GM21529 (cell line): ENCODE results near the gene KCNK10.

Source experiments
- ATAC-seq: cut with Tn5 transposase; IDR thresholded peaks from one replicate; pipeline ENCODE4 v1.9.1; 2021; ENCODE audit not compliant: unreplicated experiment

KCNK10 gene

DNA sequence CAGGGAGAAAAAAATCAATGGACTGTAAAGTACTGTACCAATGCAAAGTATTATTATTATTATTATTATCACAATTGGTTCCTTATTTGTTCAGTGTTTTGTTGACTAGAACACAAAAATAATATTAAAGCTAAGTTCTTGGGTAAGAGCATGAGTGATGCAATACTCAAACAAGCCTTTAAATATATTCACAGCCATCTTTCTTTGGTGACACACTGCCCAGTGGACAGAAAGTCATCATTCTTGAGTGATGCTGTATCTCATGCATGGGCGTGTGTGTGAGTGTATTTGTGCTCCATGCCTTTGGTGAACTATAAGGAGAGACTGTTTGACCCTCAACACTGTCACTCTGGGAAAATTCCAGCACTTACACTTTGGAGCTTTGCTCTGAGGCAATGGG, 93.6 kb downstream of the KCNK10 start:
- ATAC-seq: no peak

DNA sequence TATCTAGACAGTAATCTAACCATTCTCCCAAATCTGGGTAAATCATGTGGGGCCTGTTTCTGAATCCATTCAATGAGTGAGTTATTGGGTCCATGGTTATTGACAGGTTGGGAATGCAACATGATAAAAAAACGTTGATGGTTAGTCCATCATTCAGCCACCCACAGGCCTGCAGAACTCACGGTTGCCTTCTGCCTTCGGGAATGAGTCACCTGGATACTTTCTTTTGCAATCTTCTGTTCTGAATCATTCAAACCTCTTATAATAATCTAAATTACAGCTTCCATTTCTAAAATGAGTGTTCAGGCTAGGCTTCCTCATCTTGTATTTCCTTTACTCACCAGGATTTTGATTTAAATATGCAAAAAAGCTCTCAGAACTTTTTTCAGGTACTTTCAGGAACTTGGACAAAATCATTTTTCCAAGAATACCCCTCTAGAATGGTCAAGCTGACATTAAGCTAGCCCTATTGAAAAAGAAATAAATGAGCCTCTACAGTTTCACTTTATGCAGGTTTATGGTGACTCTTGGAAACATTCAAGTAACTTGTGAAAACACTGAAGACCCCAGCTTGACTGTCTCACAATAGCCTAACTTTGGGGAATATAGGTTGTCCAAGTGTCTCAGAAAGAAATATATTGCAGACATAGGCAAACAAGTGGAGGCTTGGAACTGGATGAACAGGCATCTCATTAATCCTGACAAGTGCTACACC, 94.4 kb downstream of the KCNK10 start:
- ATAC-seq: no peak

DNA sequence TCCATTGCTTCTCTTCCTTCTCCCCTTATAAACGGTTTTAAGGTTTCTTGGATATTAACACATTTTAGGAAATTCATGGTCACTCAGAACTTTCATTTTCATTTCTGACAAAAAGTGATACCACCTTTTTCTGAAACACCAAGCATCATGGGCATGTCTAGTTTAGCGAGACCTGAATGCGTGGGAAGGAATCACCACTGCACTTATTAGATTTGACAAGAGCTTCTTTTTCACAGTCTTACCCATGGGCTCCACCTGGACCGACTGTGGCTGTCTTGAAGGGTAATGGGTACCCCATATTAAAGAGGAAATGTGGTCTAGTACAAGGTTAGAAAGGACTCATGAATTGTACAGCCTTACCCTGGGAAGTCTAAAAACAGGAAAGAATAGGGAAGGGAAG, 95.4 kb downstream of the KCNK10 start:
- peak; percentile 59 for ATAC-seq

DNA sequence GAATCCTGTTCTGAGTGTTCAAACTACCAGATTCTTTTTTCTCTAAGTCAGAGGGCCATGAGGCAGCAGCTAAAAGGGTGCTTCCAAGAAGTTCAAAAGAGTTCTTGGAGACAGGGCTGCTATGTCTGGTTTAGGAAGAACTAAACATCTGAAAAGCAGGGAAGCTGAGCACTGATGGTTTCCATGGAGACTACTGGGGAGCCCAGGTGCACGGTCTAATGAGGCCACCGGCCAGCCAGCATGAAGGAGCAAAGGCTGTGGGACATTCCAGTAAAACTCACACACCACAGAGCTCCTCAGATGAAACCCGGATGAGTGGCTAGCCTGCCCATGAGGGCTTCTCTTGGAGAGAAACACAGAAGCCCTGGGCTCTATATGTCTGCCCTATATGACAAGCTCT, 97.3 kb downstream of the KCNK10 start:
- ATAC-seq: no peak

DNA sequence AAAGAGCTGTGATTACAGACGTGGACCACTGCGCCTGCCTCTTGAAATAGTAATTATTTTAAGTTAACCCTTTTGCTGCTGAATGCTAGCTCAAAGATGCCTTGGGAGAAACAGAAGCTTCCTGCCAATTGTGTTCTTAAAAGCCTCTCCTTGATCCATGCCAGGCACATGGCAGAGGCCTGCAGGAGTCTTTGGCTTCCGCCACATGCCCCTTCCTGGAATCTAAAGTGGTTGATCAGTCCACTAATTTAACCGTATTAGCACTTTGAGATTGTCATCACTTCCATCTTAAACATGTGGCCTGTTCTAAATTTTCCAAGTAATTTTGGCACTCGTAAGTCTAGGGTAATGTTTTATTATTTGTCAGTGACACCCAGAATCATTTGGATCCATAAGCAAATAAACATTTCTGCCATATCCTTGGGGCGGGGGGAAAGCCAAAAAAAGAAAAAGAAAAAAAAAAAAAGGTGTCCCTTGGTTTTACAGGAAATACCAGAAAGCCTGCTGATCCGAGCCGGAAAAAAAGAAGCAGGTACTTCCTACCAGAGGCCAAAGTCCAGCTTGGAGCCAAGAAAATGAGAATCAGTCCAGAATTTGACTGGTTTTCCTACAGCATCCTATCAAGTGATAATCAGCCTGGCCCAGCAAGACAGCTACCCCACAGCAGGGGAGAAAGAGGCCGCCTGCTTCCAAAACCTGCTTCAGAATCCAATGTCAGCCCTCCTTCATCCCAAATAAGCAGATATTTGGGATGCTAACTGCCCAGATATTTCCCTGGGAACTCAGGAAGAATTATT, 104.8 kb downstream of the KCNK10 start:
- no peak for ATAC-seq

DNA sequence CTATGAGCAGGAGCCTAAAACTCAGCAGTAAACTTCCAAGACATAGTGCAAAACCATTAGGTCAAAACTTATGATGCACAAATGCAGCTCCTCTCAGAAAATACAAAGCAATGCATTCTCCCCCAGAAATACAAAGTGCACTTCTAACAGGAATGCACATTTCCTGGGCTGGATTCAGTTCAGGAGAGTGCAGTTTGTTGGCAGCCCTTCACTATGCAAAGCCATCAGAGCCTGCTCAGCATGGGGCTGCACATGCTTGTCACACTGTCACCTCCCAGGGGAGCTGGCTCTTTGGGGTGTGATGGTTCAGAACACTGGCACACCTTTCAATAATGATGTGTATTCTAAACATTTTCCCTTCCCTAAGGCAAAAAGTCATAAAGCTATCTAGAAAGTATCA, 110.4 kb downstream of the KCNK10 start:
- no peak for ATAC-seq

DNA sequence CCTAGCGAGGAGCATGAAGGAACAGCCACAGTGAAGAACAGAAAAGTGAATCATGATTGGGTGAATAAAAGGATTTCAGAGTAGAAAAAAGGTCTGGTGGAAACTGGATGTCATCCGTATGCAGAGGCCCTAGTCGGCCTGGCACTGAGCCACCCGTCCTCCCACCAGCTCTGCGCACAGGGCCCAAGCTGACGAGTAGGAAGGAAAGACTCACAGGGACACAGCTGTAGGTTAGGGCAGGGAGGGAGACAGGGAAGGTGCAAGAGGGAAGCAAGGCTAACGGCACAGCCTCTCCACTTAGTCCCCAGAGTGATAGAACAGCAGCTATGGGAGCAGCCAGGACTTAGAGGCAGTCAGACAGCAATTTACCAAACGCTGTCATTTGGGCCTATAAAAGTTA, 112.6 kb downstream of the KCNK10 start:
- ATAC-seq: no peak

DNA sequence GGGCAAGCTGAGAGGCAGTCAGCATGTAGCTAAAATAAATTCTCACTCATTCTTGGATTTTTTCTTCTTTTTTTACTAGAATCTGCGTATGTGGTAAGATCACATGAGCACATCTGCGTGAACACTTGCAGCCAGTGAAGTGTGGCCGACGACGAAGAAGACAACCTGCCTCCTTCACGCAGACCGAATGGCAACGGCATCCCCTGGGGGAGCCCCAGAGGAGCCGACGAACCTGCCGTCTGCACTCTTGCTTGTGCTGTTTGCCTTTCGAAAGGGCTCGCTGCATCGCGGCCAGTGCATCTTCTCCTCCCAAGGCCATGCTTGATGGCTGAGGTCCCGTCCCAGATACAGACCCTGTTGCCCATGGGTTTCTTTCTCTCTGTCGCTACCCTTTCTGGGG, 113.8 kb downstream of the KCNK10 start:
- peak; percentile 84 for ATAC-seq

DNA sequence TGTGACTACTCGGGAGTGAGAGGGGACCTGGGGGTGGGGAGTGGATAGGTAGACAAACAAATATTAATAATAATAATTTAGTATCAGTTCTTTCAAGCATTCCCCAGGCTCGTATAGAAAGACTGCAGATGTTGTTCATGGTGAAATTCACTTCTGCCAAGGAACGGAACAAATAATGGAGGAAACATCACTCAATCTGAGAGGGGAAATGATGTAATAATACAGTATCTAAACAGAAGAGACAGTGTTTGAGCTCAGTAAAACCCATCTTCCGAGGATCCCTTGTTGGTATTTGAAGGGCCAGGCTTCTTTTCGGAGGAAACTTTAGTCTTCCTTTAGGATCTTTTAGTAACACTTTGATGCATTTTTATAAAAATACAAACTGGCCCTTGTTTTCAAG, 114.2 kb downstream of the KCNK10 start:
- ATAC-seq: peak; percentile 49

DNA sequence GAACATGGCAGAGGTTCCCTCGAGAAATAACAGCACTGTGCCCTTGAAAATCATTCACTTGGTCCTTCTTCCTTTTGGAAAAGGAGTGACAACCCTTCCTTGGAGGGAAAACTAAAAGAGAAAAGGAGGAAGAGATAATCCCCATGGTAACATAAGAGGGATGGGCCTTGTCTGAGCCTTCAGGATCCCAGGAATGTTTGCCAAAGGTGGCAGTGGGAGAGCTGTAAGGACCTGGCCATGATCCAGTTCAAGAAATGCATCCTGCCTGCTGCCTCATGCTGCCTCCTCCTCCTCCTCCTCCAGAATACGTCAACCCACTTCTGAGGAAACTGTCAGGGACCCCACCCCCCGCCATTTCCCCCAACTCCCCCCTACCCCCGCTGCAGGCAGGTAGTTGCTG, 118.8 kb downstream of the KCNK10 start:
- ATAC-seq: no peak

DNA sequence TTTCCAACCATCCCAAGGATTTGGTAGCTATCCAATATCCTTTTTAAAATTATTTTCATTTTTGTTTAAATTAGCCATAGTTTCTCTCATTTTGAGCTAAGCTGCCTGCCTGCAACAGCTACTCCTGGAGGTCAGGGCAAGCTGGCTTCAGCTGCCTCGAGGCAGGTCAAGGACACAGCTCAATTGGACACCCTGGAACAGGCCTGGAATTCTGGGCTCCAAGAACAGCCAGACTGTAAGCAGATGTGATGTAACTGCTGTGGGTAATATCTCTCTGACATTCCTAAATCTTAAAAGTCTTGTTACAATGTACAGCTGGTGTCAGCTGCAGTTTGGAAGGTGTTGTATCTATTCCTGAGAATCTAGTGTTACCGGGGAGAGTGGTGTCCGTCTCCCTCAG, 119.8 kb downstream of the KCNK10 start:
- no peak for ATAC-seq

DNA sequence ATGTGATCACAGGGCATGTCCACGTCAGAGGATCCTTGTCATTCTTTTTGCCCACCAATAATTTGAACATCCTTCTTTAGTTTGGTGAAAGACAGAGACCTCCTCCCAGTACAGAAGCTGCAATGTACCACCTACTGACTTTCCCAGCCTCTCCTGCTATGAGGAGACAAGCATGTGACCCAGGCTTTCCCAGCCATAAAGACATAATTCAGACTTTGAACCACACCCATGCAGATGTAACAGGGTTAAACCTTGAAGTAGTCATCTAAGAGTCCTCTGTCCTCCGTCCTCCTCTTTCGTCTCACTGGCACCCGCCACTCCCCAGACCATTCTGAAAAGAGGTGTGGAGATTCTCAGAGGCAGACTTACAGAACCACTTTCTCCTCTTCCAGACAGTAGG, 120.8 kb downstream of the KCNK10 start:
- ATAC-seq: no peak

DNA sequence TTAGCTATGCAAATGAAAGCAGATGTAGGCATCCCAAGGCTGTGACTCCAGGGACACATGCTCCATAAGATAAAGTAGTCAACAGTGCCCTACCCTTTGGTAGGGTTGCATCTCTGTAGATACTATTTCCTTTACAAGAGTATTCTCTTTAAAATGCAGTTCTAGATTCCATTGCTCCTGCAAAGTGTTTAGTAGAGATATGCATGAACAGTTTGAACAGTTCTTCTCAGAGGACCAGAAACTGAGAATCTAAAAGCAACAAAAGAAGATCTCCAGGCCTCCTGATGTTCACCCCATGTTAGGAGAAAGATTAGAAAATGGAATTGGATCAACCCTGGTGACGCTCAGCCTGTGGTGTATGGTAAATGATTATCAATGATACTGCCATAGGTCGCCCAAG, 121.2 kb downstream of the KCNK10 start:
- no peak for ATAC-seq

DNA sequence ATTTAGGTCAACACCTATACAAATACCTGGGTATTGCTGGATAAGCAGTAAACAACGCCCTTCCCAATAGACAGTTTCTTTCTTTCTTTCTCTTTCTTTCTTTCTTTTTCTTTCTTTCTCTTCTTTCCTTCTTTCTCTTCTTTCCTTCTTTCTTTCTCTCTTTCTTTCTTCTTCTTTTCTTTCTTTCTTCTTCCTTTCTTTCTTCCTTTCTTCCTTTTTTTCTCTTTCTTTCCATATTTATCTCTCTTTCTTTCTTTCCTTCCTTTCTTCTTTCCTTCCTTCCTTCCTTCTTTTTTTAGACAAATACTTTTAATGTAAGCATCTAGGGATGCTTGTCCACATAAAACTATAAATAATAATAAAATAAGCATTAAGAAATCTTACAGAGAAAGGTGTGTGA, 123.2 kb downstream of the KCNK10 start:
- ATAC-seq: no peak

DNA sequence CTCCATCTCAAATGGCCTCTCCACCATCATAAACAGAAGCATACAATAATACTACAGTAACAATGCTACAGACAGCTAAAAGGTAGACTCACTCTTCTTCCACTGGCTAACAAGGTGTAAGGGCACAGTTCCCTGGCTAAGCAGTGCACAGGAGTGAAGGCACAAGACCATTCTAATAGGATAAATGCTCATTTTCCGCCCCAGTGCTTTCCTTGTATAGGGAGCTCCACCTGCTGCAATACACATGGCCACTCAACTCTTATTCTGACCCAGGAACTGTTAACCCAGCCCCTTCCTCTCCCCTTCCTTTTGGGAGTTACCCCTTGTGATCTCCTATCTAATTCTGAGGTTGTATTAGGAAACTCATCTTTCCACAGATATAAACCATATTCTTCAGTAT, 124.6 kb downstream of the KCNK10 start:
- no peak for ATAC-seq

DNA sequence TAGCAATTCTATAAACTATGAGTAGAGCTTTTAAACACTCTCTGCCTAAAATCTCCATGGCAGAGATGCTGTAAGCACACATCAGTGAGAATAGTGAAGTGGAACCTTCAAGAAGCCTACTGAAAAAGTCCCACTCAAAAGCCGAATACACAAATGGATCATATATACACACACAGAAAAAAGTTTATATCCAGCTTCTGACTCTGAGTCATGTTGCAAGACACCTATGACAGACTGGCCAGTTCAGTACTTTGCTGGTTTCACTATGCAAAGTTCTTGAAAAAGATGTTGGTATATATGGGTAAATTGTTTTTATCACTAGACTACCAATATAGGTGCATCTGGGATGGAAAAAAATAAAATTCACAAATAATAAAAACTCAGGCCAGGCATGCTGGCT, 126.1 kb downstream of the KCNK10 start:
- ATAC-seq: peak; percentile 92

DNA sequence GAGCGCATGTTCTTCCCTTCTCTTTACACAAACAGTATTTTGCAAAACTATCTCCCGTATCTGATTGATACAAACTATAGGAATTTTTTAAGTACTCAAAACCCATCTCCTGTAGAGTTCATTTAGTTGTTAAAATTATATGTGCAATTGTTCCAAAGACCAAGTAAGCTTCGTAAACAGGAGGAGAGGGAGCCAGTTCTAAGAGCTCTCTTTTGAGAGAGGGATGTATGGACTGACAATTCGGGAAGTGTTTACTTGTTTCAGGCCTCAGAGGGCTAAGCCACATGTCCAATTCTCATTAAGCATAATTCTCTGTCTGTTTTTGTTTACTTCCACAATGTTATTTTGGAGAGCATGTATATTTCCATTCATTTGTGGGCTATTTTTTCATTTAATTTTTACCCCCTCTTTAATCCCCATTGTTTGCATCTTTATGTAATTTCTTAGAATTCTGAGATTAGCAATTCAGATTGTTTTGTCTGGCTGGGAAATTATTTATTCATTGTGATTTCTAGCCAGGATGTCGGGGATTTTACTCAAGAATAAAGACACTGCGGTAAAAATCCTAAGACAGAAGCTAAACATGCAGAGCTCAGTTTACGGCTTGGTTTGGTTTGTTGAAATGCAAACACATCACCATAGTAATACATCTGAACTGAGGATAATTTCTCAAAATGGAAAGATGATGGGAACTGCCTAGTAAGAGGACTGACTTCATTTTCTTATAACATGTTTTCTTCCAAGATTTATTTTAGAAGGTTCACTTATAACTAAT, 126.8 kb downstream of the KCNK10 start:
- ATAC-seq: no peak

DNA sequence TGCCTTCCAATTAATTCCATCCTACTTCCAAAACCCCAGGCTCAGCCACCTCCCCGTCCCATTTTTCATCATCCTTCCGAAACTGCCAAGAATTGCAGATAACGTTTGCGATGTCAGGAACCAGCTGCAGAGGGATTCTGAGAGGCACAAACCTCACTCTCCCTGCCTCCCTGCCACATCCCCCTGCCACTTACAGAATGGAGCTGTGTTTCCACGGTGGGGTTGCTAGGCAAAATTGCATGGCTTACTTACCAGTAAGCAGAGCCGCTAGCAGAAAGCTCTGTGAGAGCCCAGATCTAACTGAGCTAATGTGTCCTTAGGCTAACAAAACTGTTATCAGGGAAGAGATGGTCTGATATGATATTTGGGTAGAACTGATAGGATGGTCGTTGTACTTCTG, 127.4 kb downstream of the KCNK10 start:
- ATAC-seq: no peak

DNA sequence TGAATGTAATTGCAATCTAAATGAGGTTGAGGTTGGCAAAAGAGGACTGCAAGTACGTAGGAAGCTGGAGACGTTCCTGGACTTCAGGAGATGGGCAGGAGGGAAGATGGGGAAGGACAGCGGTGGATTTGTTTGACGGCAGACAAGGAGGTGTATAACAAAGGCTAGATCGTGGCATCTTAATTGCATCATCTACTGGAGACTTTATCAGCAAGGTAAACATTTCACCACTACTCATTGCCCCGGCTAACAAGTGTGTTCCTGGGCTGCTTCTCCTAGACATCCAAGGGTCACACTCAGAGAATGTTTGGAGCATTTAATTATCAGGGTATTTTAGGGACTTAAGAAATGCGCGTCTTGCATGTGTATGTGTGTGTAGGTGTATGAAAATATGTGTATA, 128.5 kb downstream of the KCNK10 start:
- no peak for ATAC-seq

DNA sequence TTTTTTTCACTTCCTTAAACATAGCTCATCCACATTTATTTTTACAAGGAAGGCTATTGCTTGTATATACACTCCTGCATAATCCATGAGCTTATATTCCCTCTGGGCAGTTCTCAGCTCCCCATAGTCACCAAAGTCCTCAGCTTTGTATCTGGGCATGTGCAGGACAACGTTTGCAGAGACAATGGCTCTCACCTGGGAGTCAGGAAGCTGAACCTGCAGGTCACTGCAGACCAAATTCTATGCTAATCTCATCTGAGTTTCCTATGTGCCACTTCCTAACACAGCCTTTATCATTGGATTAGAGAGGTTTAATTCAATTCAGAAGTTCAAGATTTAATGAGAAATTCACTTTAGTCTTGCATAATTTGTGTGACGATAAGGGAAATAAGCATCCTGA, 131.5 kb downstream of the KCNK10 start:
- no peak for ATAC-seq

DNA sequence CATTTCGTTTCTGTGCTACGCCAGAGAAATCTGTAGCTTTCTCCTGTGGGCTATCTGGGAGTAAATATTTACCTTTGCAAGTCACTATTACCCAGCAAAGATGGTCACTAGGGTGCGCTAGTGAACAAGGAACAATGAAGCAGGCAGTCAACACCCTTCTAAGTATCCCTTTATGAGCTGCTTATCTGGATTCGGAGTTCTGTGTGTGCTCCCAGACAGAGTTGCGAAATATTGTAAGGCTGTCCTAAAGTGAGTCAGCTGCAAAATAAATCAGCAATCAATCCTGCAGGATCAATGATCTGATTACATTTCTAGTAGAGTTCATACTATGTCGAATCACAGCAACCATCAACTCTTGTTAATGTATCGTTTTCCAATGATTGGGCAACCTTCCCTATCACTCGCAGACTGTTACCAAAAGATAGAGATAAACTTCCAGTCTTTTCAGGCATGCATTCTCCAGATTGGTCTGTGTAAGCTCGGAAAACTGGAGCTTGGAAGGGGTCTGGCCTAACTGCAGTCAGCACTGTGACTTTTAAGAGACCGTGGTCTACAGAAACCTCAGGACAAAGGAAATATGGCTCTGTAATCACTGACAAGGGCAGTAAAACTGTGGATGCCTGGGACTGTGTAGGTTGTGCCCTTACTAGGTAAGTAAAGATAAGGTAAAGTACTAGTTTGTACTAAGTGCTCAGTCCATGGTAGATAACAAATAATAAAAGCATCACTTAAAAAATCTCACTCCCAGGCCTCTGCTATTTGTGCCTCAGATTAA, 133.5 kb downstream of the KCNK10 start:
- peak; percentile 87 for ATAC-seq
